Activated CD4-positive, alpha-beta T cell treated with anti-CD3 and anti-CD28 coated beads for 48 hours (primary cell): ENCODE results near the gene KLHDC9.

Experiments used
- DNase-seq: peaks from one replicate; pipeline ENCODE4 v3.0.0-alpha.2; 2020

Gene KLHDC9

GRCh38 chr1:161077426-161077825, 20.7 kb upstream of the KLHDC9 start:
- DNase-seq: no peak

- no peak for DNase-seq
These were observed 18.6 kb upstream of the KLHDC9 start for GRCh38 chr1:161079436-161080110.

GRCh38 chr1:161080441-161081405, 17.4 kb upstream of the KLHDC9 start:
- DNase-seq: no peak

GRCh38 chr1:161081519-161081918, 16.6 kb upstream of the KLHDC9 start:
- DNase-seq: no peak

DNA sequence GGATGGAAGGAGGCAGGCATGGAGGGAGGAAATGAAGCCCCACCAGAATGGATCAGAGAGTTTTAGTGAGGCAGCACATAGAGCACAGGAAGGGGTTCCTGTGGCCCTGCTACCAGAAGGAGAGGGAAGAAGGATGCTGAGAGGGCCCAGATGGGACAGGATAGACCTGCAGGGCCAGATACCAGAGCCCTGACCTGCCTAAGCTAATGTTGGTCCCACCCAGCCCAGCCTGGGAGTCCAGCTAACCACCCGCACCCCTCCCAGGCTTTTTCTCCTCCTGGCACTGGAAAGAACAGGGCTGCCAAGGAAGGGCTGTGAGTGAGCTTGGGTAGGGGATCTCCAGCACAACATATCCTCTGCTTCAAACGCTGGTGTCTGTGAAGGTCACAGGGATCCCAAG, 15.7 kb upstream of the KLHDC9 start:
- DNase-seq: no peak

DNA sequence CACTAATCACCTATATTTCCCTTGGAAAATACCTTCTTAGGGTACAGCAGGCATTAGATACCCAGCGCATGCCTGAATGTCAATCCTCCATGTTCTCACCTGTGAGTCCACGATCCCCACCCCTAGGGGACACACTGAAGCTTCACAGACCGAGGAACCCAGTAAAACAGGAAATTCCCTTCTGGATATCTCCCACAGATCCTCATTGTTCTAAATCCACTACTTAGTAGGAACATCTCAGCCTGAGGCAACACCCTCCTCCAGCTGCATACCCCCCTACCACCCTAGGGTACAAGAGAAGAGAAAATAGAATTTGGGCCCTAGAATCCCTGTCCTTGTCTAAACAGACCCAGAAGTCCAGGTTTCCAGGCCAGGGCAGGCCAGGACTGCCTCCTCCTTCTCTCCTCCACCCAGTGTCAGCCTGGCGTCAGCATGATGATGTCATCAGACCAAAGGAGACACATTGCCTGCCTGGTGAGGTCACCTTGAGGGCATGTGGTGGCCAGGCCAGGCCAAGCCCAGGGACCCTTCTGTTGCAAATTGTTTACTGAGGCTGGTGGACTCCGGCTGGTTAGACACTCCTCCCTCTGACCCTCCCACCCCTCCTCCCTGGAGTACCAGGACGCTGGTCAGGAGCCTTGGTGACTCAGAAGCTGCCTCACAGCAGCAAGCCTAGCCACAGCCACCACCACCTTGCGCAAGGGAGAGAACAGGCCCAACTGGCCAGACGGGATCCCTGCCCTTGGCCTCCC, 15.0 kb upstream of the KLHDC9 start:
- DNase-seq: no peak

DNA sequence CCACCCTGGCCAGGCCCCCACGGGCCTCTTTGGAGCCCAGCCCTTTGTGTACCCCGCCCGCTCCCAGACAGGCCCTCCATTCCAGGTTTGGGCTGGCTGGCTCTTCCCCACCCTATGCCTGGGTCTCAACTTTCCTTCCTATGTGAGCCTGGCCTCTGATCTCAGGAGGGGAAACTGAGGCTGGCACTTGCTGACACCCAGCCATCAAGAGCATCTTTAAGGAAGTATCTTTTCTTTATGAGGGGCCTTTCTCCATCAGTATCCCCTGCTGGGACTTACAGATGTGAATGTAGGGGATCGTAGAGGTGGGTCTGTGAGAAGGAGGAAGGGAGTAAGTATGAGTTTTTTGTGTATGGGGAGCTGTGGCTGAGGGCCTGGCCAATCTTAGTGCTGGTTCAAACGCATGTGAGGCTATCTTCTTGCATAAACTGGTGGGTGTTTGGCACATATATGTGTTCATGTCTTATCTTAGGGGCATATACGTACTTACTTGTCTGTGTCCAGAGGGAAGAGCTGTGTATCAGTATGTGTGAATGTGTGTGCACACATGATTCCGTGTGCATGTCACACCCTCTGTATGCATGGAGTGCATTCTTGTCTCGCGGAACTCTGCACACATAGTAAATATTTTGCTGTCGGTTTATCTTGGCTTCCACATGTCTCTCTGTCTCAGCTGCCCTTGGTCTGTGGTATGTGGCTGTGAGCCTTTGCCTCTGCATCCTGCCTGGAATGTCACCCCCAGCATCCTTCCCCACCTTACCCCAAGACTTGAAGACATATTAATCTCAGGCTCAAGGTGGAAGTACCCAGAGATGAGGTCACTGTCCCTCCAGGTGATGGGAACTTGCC, 14.2 kb upstream of the KLHDC9 start:
- DNase-seq: no peak

DNA sequence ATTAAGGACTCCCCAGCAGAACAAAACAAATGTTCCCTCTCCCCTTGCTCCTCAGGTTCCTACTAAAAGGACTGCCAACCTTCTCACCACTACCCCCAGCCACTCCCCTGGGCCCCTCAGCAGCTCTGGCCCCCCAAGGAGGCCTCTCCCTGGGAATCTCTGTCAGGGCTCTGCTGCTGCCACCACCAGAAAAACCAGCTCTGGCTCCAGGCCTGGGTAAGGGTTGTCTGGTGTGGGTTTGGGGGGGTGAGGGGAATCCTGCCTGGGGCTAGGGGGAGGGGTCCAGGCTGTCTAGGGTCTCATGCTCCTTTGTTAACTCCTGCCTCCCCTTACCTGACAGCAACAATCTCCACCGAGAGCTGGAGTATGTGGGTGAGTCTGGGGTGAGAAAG, 13.6 kb upstream of the KLHDC9 start:
- no peak for DNase-seq

DNA sequence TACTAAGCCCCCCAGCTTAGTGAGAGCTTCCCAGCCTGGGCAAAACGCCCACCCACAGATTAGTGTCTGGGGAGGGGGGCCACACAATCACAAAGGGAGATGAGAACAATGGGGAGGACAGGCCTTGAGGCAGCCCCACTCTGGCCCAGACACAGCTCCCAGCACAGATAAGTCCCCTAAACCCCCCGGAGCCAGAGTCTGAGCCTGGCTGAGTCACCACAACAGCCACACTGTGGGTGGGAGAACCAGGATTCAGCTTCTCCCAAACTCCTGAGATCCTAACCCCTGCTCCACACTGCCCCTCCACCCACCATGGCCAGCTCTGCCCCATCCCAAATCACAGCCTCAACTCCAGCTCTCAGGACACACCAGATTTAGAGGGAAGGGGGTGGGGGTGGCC, 13.0 kb upstream of the KLHDC9 start:
- DNase-seq: no peak

- DNase-seq: no peak
These were observed 11.7 kb upstream of the KLHDC9 start for GRCh38 chr1:161086457-161086856.

DNA sequence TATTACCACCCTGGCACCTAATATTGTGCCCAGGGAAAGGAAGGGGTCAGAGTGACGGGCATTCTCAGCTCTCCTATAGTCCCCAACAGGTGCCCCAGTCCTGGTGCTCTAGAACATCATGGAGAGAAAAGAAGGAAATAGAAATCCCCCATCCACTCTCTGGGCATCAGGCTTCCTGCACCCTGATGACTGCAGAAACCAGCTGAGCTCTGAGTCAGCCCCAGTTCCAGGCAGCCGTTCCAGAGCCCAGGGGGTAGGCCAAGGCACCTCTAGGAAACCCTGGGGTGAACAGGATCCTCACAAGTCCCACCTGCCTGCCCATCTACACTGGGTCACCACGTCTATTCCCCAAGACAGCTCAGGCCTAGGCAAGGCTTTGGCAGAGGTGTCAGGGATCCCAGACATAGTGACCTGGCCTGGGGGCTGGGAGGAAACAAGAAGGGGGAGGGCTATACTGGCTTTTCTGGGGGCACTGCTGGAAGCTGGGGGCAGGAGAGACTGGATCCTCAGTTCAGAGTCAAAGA, 9.5 kb upstream of the KLHDC9 start:
- no peak for DNase-seq

GRCh38 chr1:161089251-161089924, 8.8 kb upstream of the KLHDC9 start, which contains the start of gene NECTIN4:
Gene NECTIN4 (minus strand): TSS chr1:161089558. CDS start chr1:161089296, 262 bp downstream.
- no peak for DNase-seq

- no peak for DNase-seq
These were observed 8.2 kb upstream of the KLHDC9 start for GRCh38 chr1:161089938-161090337.

DNA sequence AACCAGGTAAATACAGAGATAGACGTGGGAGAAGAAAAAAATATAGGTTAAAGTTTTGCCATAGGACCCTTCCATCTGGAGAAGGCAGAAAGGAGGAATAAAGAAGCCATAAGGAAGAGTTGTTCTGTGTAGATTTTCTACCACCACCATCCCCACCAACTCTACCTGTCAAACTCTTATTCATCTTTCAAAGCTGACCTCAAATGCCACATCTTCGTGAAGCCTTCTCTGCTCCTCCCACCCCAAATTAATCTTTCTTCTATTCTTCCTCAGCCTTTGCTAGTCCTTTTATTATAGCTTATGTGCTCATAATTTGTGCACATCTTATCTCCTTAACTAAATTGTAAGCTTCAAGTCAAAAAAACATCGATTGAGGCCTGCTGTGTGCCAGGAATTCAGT, 7.5 kb upstream of the KLHDC9 start:
- DNase-seq: no peak

GRCh38 chr1:161091093-161091492, 7.1 kb upstream of the KLHDC9 start:
- no peak for DNase-seq

GRCh38 chr1:161091796-161092507, 6.2 kb upstream of the KLHDC9 start:
- no peak for DNase-seq

DNA sequence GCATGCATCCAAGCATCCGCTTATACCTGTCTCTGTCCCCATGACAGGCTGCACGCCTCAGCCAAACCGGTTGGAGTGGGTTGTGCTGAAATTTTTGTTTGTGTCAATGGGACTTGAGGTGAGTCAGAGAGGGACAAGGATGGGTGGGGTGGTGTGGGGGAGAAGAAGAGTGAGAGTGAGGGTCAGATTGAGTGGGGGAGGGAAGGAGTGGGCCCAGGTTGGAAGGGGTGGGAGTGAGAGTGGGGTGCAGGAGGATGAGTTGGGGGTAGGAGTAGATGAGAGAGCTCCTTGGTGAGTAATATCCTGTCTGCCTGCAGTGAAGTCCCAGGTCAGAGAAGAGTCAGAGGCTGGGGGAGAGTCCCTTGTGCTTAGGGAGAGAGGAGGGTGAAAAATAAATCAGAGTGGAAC, 5.5 kb upstream of the KLHDC9 start:
- DNase-seq: peak; percentile 64

- DNase-seq: no peak
These were observed 3.7 kb upstream of the KLHDC9 start for GRCh38 chr1:161094481-161094880.

DNA sequence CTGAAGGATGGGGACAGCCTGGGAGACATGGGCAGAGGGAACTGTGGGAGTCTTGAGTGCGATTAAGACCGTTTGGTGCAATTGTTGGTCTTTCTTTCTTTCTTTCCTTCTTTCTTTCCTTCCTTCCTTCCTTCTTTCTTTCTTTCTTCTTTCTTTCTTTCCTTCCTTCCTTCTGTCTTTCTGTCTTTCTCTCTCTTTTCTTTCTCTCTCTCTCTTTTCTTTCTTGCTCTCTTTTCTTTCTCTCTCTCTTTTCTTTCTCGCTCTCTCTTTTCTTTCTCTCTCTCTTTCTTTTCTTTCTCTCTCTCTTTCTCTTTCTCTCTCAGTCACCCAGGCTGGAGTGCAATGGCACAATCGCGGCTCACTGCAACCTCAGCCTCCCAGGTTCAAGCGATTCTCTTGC, 2.9 kb upstream of the KLHDC9 start:
- DNase-seq: no peak

GRCh38 chr1:161096015-161096414, 2.1 kb upstream of the KLHDC9 start:
- no peak for DNase-seq

GRCh38 chr1:161096530-161096929, 1.6 kb upstream of the KLHDC9 start:
- no peak for DNase-seq
